GM12801 (cell line): Measurements from ENCODE around the gene SMPD1.

Source experiments
- CTCF ChIP-seq: IDR thresholded peaks from one replicate; pipeline ENCODE4 v1.5.1; 2011; ENCODE audit warnings: control low read depth; ENCODE audit not compliant: insufficient read length; ENCODE audit errors: extremely low read depth

Gene SMPD1

GRCh38 chr11:6377902-6378639, 12.2 kb upstream of the SMPD1 start:
- no peak for TF ChIP-seq CTCF

DNA sequence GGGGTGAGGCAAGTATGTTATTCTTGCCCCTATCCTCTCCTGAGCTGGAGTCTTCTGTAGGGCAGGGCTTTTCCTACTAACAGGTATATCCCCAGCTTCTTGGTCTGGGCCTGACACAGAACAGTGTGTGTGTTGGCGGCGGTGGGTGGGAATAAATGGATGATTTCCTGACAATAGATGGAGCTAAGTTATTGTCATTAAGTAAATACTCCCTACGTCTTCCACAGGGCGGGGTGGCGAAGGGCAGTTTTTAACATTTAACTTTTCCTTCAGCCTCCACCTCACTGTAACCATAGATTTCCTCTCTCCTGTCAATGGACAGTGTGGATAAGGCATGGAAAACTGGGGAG, 11.7 kb upstream of the SMPD1 start:
- TF ChIP-seq CTCF, result no peak

DNA sequence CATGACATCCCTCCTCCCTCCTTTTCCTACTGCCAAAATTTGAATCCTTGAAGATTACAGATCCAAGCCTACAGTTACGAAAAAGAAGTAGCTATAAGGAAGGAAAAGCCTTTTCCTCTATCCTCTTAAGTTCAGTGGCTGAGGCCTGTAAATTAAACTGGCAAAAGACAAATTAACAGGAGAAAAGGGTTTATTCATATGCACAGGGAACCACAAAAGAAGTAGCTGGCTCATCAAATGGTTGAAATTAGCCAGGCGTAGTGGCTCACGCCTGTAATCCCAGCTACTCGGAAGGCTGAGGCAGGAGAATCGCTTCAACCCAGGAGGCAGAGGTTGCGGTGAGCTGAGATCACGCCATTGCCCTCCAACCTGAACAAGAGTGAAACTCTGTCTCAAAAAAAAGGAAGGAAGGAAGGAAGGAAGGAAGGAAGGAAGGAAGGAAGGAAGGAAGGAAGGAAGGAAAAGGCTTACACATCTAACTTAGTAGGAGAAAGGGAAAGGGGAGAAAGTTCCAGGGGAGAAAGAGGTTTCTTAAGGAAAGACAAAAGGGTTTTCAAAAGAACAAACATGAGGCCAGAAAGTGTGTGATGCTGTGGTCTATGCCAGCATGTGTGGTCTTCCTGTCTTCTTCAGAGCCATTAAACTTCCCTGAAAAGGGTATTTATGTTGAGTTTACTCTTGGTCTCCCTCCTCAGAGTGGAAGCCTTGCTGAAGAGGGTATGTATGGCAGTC, 5.1 kb upstream of the SMPD1 start:
- no peak for TF ChIP-seq CTCF

DNA sequence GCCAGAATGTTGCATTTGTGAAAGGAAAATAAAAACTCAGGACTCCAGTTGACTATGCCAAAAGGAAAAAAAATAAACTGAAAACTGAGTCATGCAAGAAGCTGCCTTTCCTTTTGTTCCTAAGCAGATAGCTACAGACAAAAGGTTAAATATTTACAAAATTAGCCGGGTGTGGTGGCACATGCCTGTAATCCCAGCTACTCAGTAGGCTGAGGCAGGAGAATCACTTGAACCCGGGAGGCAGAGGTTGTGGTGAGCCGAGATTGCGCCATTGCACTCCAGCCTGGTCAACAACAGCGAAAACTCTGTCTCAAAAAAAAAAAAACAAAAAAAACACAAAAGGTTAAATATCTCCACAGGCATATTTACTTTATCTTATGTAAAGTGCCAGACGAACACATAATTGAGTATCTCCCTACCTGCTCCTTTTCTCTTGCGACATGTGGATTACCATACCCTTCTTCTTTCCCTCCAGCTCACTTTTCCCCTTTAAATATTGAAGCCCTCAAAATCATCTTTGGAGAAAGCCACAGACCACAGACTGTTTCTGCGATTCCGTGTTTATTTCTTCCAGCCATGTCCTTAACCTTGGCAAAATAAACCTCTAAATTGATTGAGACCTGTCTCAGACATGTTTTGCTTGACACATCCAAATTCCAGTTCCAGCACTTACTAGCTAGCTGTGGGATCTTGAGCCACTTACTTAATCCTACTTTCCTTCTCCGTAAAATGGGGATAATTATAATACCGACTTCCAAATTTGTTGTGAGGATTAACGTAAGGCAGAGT, 2.3 kb upstream of the SMPD1 start:
- TF ChIP-seq CTCF, result no peak

- no peak for TF ChIP-seq CTCF
Observed at GRCh38 chr11:6388748-6389147, 1.5 kb upstream of the SMPD1 start.

- no peak for TF ChIP-seq CTCF
Observed at GRCh38 chr11:6390718-6391469, 620 bp downstream of the SMPD1 start.
